GF-D8 (cell line): Measurements from ENCODE around the gene UFSP2.
A peak's percentile ranks its signal among the peaks of the same experiment; 100 is the strongest.

Experiments used
- DNase-seq: peaks from one replicate; lab custom pipeline; 2025; lab: John Stamatoyannopoulos, UW

UFSP2 gene

GRCh38 chr4:185425647-185426352, at the start of gene UFSP2:
Gene UFSP2, minus strand, starts transcription at chr4:185425964. Its CDS starts 96 bp downstream, at chr4:185425868.
- DNase-seq, result peak; percentile 74

- DNase-seq, result no peak
Observed at GRCh38 chr4:185473247-185473646, 47.5 kb upstream of the UFSP2 start.

- DNase-seq, result no peak
Observed at GRCh38 chr4:185472103-185472542, 46.4 kb upstream of the UFSP2 start.

- DNase-seq, result no peak
Observed at GRCh38 chr4:185471235-185472102, 45.7 kb upstream of the UFSP2 start, which contains the start of gene CCDC110. Gene CCDC110, minus strand, starts transcription at chr4:185471733. Its CDS starts 50 bp downstream, at chr4:185471683.

GRCh38 chr4:185470501-185471195, 44.9 kb upstream of the UFSP2 start:
- DNase-seq, result no peak

- DNase-seq, result no peak
Observed at GRCh38 chr4:185469580-185470154, 43.9 kb upstream of the UFSP2 start.

- no peak for DNase-seq
Observed at GRCh38 chr4:185468999-185469398, 43.2 kb upstream of the UFSP2 start.

GRCh38 chr4:185467991-185468390, 42.2 kb upstream of the UFSP2 start:
- DNase-seq, result no peak

- DNase-seq, result no peak
Observed at GRCh38 chr4:185467101-185467500, 41.3 kb upstream of the UFSP2 start.

GRCh38 chr4:185465707-185466106, 39.9 kb upstream of the UFSP2 start:
- no peak for DNase-seq

GRCh38 chr4:185464887-185465286, 39.1 kb upstream of the UFSP2 start:
- DNase-seq, result no peak

- no peak for DNase-seq
Observed at GRCh38 chr4:185464183-185464582, 38.4 kb upstream of the UFSP2 start.

- no peak for DNase-seq
Observed at GRCh38 chr4:185463541-185463940, 37.8 kb upstream of the UFSP2 start.

- no peak for DNase-seq
Observed at GRCh38 chr4:185461565-185461964, 35.8 kb upstream of the UFSP2 start.

GRCh38 chr4:185457136-185457535, 31.4 kb upstream of the UFSP2 start:
- no peak for DNase-seq

- no peak for DNase-seq
Observed at GRCh38 chr4:185456131-185456530, 30.4 kb upstream of the UFSP2 start.

GRCh38 chr4:185445209-185445608, 19.4 kb upstream of the UFSP2 start:
- no peak for DNase-seq

- no peak for DNase-seq
Observed at GRCh38 chr4:185441479-185441878, 15.7 kb upstream of the UFSP2 start.

GRCh38 chr4:185437809-185438208, 12.0 kb upstream of the UFSP2 start:
- no peak for DNase-seq

- DNase-seq, result no peak
Observed at GRCh38 chr4:185435466-185435865, 9.7 kb upstream of the UFSP2 start.

GRCh38 chr4:185429660-185430059, 3.9 kb upstream of the UFSP2 start:
- DNase-seq, result no peak
